Fibroblast of mammary gland (primary cell): Measurements from ENCODE around the gene EFCAB12.

Experiments used
- DNase-seq: peaks from one replicate; pipeline ENCODE4 v3.0.0-alpha.2; 2010; ENCODE audit warnings: low read depth
- H3K4me3 ChIP-seq: 2 replicates; pipeline ENCODE4 v1.5.1; 2011; ENCODE audit warnings: low read depth, mild to moderate bottlenecking, low read length, moderate library complexity; ENCODE audit not compliant: control insufficient read depth
- CTCF ChIP-seq: conservative IDR thresholded peaks from 2 replicates; pipeline ENCODE4 v1.5.1; 2011; ENCODE audit warnings: low read depth, low read length, inconsistent platforms; ENCODE audit not compliant: control insufficient read depth, insufficient read depth

The EFCAB12 gene

GRCh38 chr3:129448186-129448895, 19.9 kb upstream of the EFCAB12 start:
- TF ChIP-seq CTCF: no peak
- DNase-seq: no peak
- no peak overlapping the region for H3K4me3 ChIP-seq

GRCh38 chr3:129446926-129447325, 18.5 kb upstream of the EFCAB12 start:
- no peak overlapping the region for H3K4me3 ChIP-seq
- no peak for DNase-seq
- TF ChIP-seq CTCF: no peak

- no peak for DNase-seq
- TF ChIP-seq CTCF: no peak
Observed at GRCh38 chr3:129445471-129445870, 17.0 kb upstream of the EFCAB12 start.

GRCh38 chr3:129442947-129443346, 14.5 kb upstream of the EFCAB12 start:
- no peak overlapping the region for H3K4me3 ChIP-seq
- TF ChIP-seq CTCF: no peak
- no peak for DNase-seq

More at GRCh38 chr3:129445471-129445870, 17.0 kb upstream of the EFCAB12 start:
- H3K4me3 ChIP-seq: no peak overlapping the region

GRCh38 chr3:129442486-129442885, 14.1 kb upstream of the EFCAB12 start:
- no peak for DNase-seq
- H3K4me3 ChIP-seq: no peak overlapping the region
- no peak for TF ChIP-seq CTCF

- peak; percentile 17 for TF ChIP-seq CTCF
- peak; percentile 70 for DNase-seq
- no peak overlapping the region for H3K4me3 ChIP-seq
Observed at GRCh38 chr3:129441782-129442181, 13.3 kb upstream of the EFCAB12 start.
